Measurements from ENCODE around the gene FAM222B. TPM values are rescaled to one million over a fixed set of nuclear protein-coding genes. Genes with fewer than 3 reads are reported as not detected.

Gene FAM222B
- polyA plus RNA-seq, 1 donor (not counting 4 experiments of a cell fraction or from before 2014, with no cell fraction given): 6.5 TPM

GRCh38 chr17:28855336-28855679 lies 12.7 kb upstream of the FAM222B start:
- H3K9ac ChIP-seq (ENCODE audit: control insufficient read depth, extremely low read depth, insufficient read depth, low read length): peak overlapping the region; percentile 88
- H3K79me2 ChIP-seq (ENCODE audit: control insufficient read depth, insufficient read depth, low read length): peaks cover 15% of the 10 kb centered on the region
- dilution Hi-C loops (cut with MboI; ENCODE audit: extremely low pct_ligation_motif_present, low sequenced_read_pairs): no loop called here
- H3K36me3 ChIP-seq (ENCODE audit: control insufficient read depth in 2 of 2, extremely low read depth in 1 of 2, insufficient read depth in 2 of 2, low read length in 2 of 2): peaks cover 22 to 25% of the 10 kb centered on the region in 2 experiments
- H4K20me1 ChIP-seq (ENCODE audit: control insufficient read depth, extremely low read depth, insufficient read depth, low read length): no peaks in the 10 kb centered on the region
- H3K4me1 ChIP-seq (ENCODE audit: control insufficient read depth, extremely low read depth, insufficient read depth, low read length): peaks cover 11% of the 10 kb centered on the region
- H3K27ac ChIP-seq (ENCODE audit: control insufficient read depth, insufficient read depth, low read length): peak overlapping the region; percentile 73
- TF ChIP-seq EZH2 (IDR thresholded peaks at IDR 0.05; ENCODE audit: low read length) (no peak), CTCF (optimal IDR thresholded peaks at IDR 0.05 in 1 of 3, IDR thresholded peaks at IDR 0.05 in 1 of 3, conservative IDR thresholded peaks at IDR 0.05 in 1 of 3; ENCODE audit: extremely low read depth in 1 of 3, insufficient read depth in 2 of 3, low read length in 3 of 3) (no peak)
- no peaks in the 10 kb centered on the region for H3K9me3 ChIP-seq (ENCODE audit: control insufficient read depth, low read depth, low read length)
- peak overlapping the region; percentile 72 to 88 (median 87) for H3K4me3 ChIP-seq (ENCODE audit: control insufficient read depth in 2 of 3, extremely low read depth in 1 of 3, insufficient read depth in 2 of 3, low read depth in 1 of 3, low read length in 3 of 3)
- no peaks in the 10 kb centered on the region for H3K9me1 ChIP-seq (ENCODE audit: control insufficient read depth, extremely low read depth, insufficient read depth, low read length)
- DNase-seq (ENCODE audit: low read depth, low spot score): no peak
- H2AFZ ChIP-seq (ENCODE audit: control insufficient read depth, low read length): peak overlapping the region; percentile 93
- H3K27me3 ChIP-seq (ENCODE audit: control insufficient read depth, extremely low read depth, insufficient read depth, low read length): no peaks in the 10 kb centered on the region
- H3K4me2 ChIP-seq (ENCODE audit: control insufficient read depth, extremely low read depth, insufficient read depth, low read depth, low read length): peak overlapping the region; percentile 96
- no peak for FAIRE-seq

GRCh38 chr17:28854457-28855335 lies 12.1 kb upstream of the FAM222B start, which contains the start of gene ERAL1:
Gene ERAL1, plus strand, starts transcription at chr17:28855016. Its CDS starts 19 bp downstream, at chr17:28855035.
- Histone ChIP-seq H2AFZ (ENCODE audit: control insufficient read depth, low read length) (peak within 1 kb of the TSS; percentile 93), H3K79me2 (ENCODE audit: control insufficient read depth, insufficient read depth, low read length) (peaks cover 15% of the 10 kb centered on the region), H3K36me3 (ENCODE audit: control insufficient read depth in 2 of 2, extremely low read depth in 1 of 2, insufficient read depth in 2 of 2, low read length in 2 of 2) (peaks cover 20 to 24% of the 10 kb centered on the region in 2 experiments), H3K9me3 (ENCODE audit: control insufficient read depth, low read depth, low read length) (no peaks in the 10 kb centered on the region), H3K9ac (ENCODE audit: control insufficient read depth, extremely low read depth, insufficient read depth, low read length) (peak within 1 kb of the TSS; percentile 88), H3K4me3 (ENCODE audit: control insufficient read depth in 2 of 3, extremely low read depth in 1 of 3, insufficient read depth in 2 of 3, low read depth in 1 of 3, low read length in 3 of 3) (peak within 1 kb of the TSS; percentile 72 to 88 (median 87)), H4K20me1 (ENCODE audit: control insufficient read depth, extremely low read depth, insufficient read depth, low read length) (no peaks in the 10 kb centered on the region), H3K27ac (ENCODE audit: control insufficient read depth, insufficient read depth, low read length) (peak within 1 kb of the TSS; percentile 73), H3K4me1 (ENCODE audit: control insufficient read depth, extremely low read depth, insufficient read depth, low read length) (peaks cover 11% of the 10 kb centered on the region), H3K9me1 (ENCODE audit: control insufficient read depth, extremely low read depth, insufficient read depth, low read length) (no peaks in the 10 kb centered on the region), H3K4me2 (ENCODE audit: control insufficient read depth, extremely low read depth, insufficient read depth, low read depth, low read length) (peak within 1 kb of the TSS; percentile 96), H3K27me3 (ENCODE audit: control insufficient read depth, extremely low read depth, insufficient read depth, low read length) (no peaks in the 10 kb centered on the region)
- dilution Hi-C loops (cut with MboI; ENCODE audit: extremely low pct_ligation_motif_present, low sequenced_read_pairs): no loop called here
- DNase-seq (ENCODE audit: low read depth, low spot score) (no peak), FAIRE-seq (peak; percentile 82)
- TF ChIP-seq EZH2 (IDR thresholded peaks at IDR 0.05; ENCODE audit: low read length) (no peak), CTCF (optimal IDR thresholded peaks at IDR 0.05 in 1 of 3, IDR thresholded peaks at IDR 0.05 in 1 of 3, conservative IDR thresholded peaks at IDR 0.05 in 1 of 3; ENCODE audit: extremely low read depth in 1 of 3, insufficient read depth in 2 of 3, low read length in 3 of 3) (no peak)
